Measurements from ENCODE around the gene VSIG2.

VSIG2 gene

DNA sequence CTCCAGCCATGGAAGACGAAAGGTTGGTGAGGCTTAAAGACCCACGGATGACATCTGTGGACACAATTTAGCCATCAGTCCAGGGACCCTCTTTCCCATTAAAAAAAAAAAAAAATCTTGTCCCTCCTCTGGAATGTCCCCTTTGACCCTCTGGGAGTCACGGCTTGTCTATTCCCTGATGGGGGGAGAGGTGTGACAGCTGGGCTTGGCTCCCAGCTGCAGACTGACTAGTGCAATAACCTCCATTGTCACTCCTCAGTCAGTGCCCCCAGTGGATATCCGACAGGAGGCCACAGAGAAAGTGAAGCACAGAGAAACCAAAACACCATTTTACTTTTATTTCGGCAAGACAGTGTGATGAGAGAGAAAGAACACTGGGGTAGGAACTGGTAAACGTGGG is 2.7 kb upstream of the VSIG2 start:
- no peak for TF ChIP-seq POLR2AphosphoS5 (IDR thresholded peaks at IDR 0.05; ENCODE audit: low read depth, low read length)
- TF ChIP-seq REST (IDR thresholded peaks at IDR 0.05; ENCODE audit: insufficient read depth in 1 of 2, low read depth in 2 of 2, low read length in 2 of 2) = no peak

GRCh38 chr11:124754309-124754708 is 2.3 kb upstream of the VSIG2 start:
- no peak for TF ChIP-seq TAF1 (IDR thresholded peaks at IDR 0.05; ENCODE audit: borderline replicate concordance, insufficient read depth, low read length)
- no peak for TF ChIP-seq SIN3A (IDR thresholded peaks at IDR 0.05; ENCODE audit: borderline replicate concordance, insufficient read depth, low read length)
- no peak for TF ChIP-seq REST (IDR thresholded peaks at IDR 0.05; ENCODE audit: insufficient read depth in 1 of 2, low read depth in 2 of 2, low read length in 2 of 2)
- TF ChIP-seq FOXP2 (optimal IDR thresholded peaks at IDR 0.05; ENCODE audit: borderline replicate concordance, extremely low read depth, extremely low read length, insufficient read depth) = no peak
- TF ChIP-seq POLR2AphosphoS5 (IDR thresholded peaks at IDR 0.05; ENCODE audit: low read depth, low read length) = no peak

DNA sequence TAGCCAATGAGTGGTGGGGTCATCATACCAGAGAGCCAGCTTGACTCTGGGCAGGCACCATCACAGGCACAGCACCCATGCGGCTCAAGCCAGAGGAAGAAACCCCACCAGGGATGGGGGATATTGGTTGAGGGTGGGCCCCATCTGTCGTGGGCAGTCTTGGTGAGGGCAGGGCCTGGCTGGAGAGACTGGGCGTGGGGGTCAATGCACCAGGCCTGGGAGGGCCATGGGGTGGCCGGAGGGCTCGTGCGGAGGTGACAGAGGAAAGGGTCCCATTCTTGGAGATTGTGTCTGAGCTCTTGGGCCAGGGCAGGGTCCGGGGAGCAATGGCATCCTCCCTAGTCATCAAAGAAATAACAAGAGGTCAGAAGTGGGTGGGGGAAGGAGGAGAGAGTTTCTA is 1.6 kb upstream of the VSIG2 start:
- TF ChIP-seq TAF1 (IDR thresholded peaks at IDR 0.05; ENCODE audit: borderline replicate concordance, insufficient read depth, low read length) (no peak), REST (IDR thresholded peaks at IDR 0.05; ENCODE audit: insufficient read depth in 1 of 2, low read depth in 2 of 2, low read length in 2 of 2) (no peak), SIN3A (IDR thresholded peaks at IDR 0.05; ENCODE audit: borderline replicate concordance, insufficient read depth, low read length) (no peak), FOXP2 (optimal IDR thresholded peaks at IDR 0.05; ENCODE audit: borderline replicate concordance, extremely low read depth, extremely low read length, insufficient read depth) (no peak), POLR2AphosphoS5 (IDR thresholded peaks at IDR 0.05; ENCODE audit: low read depth, low read length) (no peak)

- TF ChIP-seq REST (IDR thresholded peaks at IDR 0.05; ENCODE audit: insufficient read depth in 1 of 2, low read depth in 2 of 2, low read length in 2 of 2) (no peak), SIN3A (IDR thresholded peaks at IDR 0.05; ENCODE audit: borderline replicate concordance, insufficient read depth, low read length) (no peak), FOXP2 (optimal IDR thresholded peaks at IDR 0.05; ENCODE audit: borderline replicate concordance, extremely low read depth, extremely low read length, insufficient read depth) (no peak)
Observed at GRCh38 chr11:124753205-124753604, 1.1 kb upstream of the VSIG2 start.

DNA sequence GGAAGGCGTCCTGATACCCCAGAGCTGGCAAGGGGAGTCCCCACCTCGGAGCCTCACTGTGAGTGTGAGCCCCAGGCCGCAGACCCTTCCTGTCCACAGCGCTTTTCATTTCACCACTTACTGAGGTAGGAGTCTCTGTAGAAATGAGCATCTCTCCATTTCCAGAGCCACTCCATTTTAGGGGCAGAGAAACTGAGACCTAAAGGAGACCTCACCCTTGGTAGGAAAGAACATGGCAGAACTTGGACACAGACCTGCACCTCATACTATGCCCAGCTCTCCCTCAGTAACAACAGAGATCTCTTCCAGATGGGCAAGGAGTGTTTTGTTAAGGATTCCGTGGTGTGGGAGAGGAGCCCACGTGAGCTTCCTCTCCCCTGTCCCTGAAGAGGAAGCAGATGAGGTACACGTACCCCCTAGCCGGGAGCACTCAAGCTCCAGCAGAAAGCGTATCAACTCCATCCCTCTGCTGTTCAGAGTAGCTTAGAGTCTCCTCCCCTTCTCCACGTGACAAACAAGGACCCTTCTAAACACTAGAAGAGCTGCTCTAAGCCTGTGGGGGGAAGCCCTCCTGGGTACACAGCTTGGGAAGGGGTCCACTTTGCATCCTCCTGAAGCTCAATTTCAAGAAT is 532 bp upstream of the VSIG2 start:
- TF ChIP-seq FOXP2 (optimal IDR thresholded peaks at IDR 0.05; ENCODE audit: borderline replicate concordance, extremely low read depth, extremely low read length, insufficient read depth) (no peak), TAF1 (IDR thresholded peaks at IDR 0.05; ENCODE audit: borderline replicate concordance, insufficient read depth, low read length) (no peak), SIN3A (IDR thresholded peaks at IDR 0.05; ENCODE audit: borderline replicate concordance, insufficient read depth, low read length) (no peak), REST (IDR thresholded peaks at IDR 0.05; ENCODE audit: insufficient read depth in 1 of 2, low read depth in 2 of 2, low read length in 2 of 2) (no peak), POLR2AphosphoS5 (IDR thresholded peaks at IDR 0.05; ENCODE audit: low read depth, low read length) (no peak)

Measured in PFSK-1 (cell line).